K562 (cell line): ENCODE measurements around the gene NABP2. TPM values are rescaled to one million over a fixed set of nuclear protein-coding genes. Genes with fewer than 3 reads are reported as not detected.
A peak's percentile ranks its signal among the peaks of the same experiment; 100 is the strongest.

Experiments
- BRD4 ChIP-seq: fragments of 200-600 bp; sonication (generic); IDR thresholded peaks from 2 replicates; pipeline ENCODE4 v1.6.1; 2017; ENCODE audit warnings: inconsistent platforms
- CHD4 ChIP-seq: fragments of 200-600 bp; sonication (generic); IDR thresholded peaks from 3 replicates; pipeline ENCODE4 v1.6.1; 2012; ENCODE audit warnings: low read depth, mild to moderate bottlenecking, mixed read lengths, low read length, inconsistent platforms; ENCODE audit not compliant: insufficient read depth, insufficient replicate concordance, poor library complexity, severe bottlenecking
- CREB1 ChIP-seq, 2 experiments: sonication (generic) in 1 of 2; formaldehyde crosslinking in 1 of 2; IDR thresholded peaks; 2 replicates each; pipeline versions ENCODE4 v1.6.1 to v1.8.0; 2012 to 2022; ENCODE audit warnings: inconsistent platforms in 1 of 2, mild to moderate bottlenecking in 1 of 2, missing genetic modification reagents in 1 of 2, moderate library complexity in 1 of 2
- CREM ChIP-seq: IDR thresholded peaks from 2 replicates; pipeline ENCODE4 v1.6.1; 2014; ENCODE audit warnings: antibody characterized with exemption, low read depth
- FOXJ3 ChIP-seq: sonication (generic); formaldehyde crosslinking; IDR thresholded peaks from 2 replicates; pipeline ENCODE4 v1.4.0; 2020; ENCODE audit warnings: mild to moderate bottlenecking, missing genetic modification reagents
- MTA3 ChIP-seq: fragments of 450-650 bp; formaldehyde crosslinking; IDR thresholded peaks from 2 replicates; pipeline ENCODE4 v1.6.1; 2017; ENCODE audit warnings: mild to moderate bottlenecking, borderline replicate concordance
- SMC3 ChIP-seq: conservative IDR thresholded peaks from 2 replicates; pipeline ENCODE4 v1.6.1; 2011; ENCODE audit warnings: low read depth, low read length, improper control_type of control experiment; ENCODE audit not compliant: insufficient read depth
- UBTF ChIP-seq, 2 experiments: IDR thresholded peaks; 2 replicates each; pipeline ENCODE4 v1.6.1; 2012; ENCODE audit warnings: improper control_type of control experiment in 2 of 2, low read depth in 2 of 2, low read length in 2 of 2, borderline replicate concordance in 1 of 2
- ZC3H8 ChIP-seq: fragments of 450-650 bp; IDR thresholded peaks from 2 replicates; pipeline ENCODE4 v1.6.1; 2017
- ZFP36 ChIP-seq: fragments of 150-350 bp; IDR thresholded peaks from 2 replicates; pipeline ENCODE4 v1.6.1; 2018; ENCODE audit warnings: low read length, low read depth; ENCODE audit not compliant: partially characterized antibody
- ZNF232 ChIP-seq: sonication (generic); formaldehyde crosslinking; IDR thresholded peaks from 2 replicates; pipeline ENCODE4 v1.8.0; 2022; ENCODE audit warnings: mild to moderate bottlenecking, missing genetic modification reagents
- ZNF253 ChIP-seq: fragments of 250-450 bp; sonication (Bioruptor Pico); conservative IDR thresholded peaks from 2 replicates; pipeline ENCODE4 v1.6.1; 2021; ENCODE audit warnings: mild to moderate bottlenecking
- ZNF408 ChIP-seq: fragments of 250-450 bp; sonication (Bioruptor Pico); IDR thresholded peaks from 2 replicates; pipeline ENCODE4 v1.4.0; 2020; ENCODE audit warnings: low read depth, mild to moderate bottlenecking, moderate library complexity
- ZNF561 ChIP-seq: fragments of 450-650 bp; formaldehyde crosslinking; conservative IDR thresholded peaks from 2 replicates; pipeline ENCODE4 v1.4.0; 2020; ENCODE audit warnings: mild to moderate bottlenecking, moderate library complexity
- polyA plus RNA-seq, 8 experiments: library from polyadenylated mRNA; depleted of rRNA in 4 of 8; stranded (reverse) in 5 of 8; unstranded in 3 of 8; fragments of >200 nt; fragmentation: Nextera tagmentation in 2 of 8; fragmentation: Illumina TruSeq in 1 of 8; extraction: Ambion mirVana in 2 of 8; extraction: Trizol in 1 of 8; gene quantifications; 2 replicates each; pipeline versions ENCODE4 v1.2.1 to v1.2.3, GENCODE V29; 2011 to 2014; ENCODE audit warnings: inconsistent platforms in 1 of 8, missing spikeins in 1 of 8
- total RNA-seq, 7 experiments: library from RNA; depleted of rRNA in 6 of 7; stranded (reverse); fragments of >200 nt in 6 of 7; fragmentation: Illumina TruSeq in 2 of 7; extraction: Trizol in 2 of 7; gene quantifications; 2 replicates each; pipeline versions ENCODE4 v1.2.1 to v1.2.3, GENCODE V29; 2011 to 2021; ENCODE audit warnings: low replicate concordance in 1 of 7
- TF ChIP-seq, protein P1 (sequence below), 2 experiments: fragments of 450-650 bp; formaldehyde crosslinking in 1 of 2; IDR thresholded peaks; 2 replicates each; pipeline versions ENCODE4 v1.4.0 to v1.6.1; 2014 to 2020; ENCODE audit warnings: mild to moderate bottlenecking in 2 of 2, borderline replicate concordance in 1 of 2, low read depth in 1 of 2
- TF ChIP-seq, protein P2 (sequence below): fragments of 450-650 bp; IDR thresholded peaks from 2 replicates; pipeline ENCODE4 v1.6.1; 2017; ENCODE audit warnings: mild to moderate bottlenecking, moderate library complexity

The NABP2 gene
- total and polyA plus RNA-seq, 9 of the 15 experiments (the other 6 are each of a cell fraction or from before 2014, with no cell fraction given): 11.3 to 60.6 (median 43.5) TPM

GRCh38 chr12:56206452-56207166, 17.5 kb upstream of the NABP2 start (continued):
- no peak for TF ChIP-seq FOXJ3 (CRISPR knock-in tag)
- no peak for TF ChIP-seq ZNF253 (CRISPR knock-in tag)
- TF ChIP-seq BRD4: no peak
- no peak for TF ChIP-seq CREM
- TF ChIP-seq SMC3: peak; percentile 57
- TF ChIP-seq ZC3H8: no peak
- TF ChIP-seq ZNF561 (CRISPR knock-in tag): no peak
- TF ChIP-seq UBTF (IDR thresholded peaks at IDR 0.05; ENCODE audit: borderline replicate concordance in 1 of 2, low read depth in 2 of 2, low read length in 2 of 2): no peak
- no peak for TF ChIP-seq ZFP36
- no peak for TF ChIP-seq ZNF408 (CRISPR knock-in tag)
- TF ChIP-seq ZNF232 (CRISPR knock-in tag): no peak
- no peak for TF ChIP-seq CREB1 (IDR thresholded peaks at IDR 0.05)
- no peak for TF ChIP-seq CREB1 (CRISPR knock-in tag; IDR thresholded peaks at IDR 0.05)
- TF ChIP-seq, protein P1, sequence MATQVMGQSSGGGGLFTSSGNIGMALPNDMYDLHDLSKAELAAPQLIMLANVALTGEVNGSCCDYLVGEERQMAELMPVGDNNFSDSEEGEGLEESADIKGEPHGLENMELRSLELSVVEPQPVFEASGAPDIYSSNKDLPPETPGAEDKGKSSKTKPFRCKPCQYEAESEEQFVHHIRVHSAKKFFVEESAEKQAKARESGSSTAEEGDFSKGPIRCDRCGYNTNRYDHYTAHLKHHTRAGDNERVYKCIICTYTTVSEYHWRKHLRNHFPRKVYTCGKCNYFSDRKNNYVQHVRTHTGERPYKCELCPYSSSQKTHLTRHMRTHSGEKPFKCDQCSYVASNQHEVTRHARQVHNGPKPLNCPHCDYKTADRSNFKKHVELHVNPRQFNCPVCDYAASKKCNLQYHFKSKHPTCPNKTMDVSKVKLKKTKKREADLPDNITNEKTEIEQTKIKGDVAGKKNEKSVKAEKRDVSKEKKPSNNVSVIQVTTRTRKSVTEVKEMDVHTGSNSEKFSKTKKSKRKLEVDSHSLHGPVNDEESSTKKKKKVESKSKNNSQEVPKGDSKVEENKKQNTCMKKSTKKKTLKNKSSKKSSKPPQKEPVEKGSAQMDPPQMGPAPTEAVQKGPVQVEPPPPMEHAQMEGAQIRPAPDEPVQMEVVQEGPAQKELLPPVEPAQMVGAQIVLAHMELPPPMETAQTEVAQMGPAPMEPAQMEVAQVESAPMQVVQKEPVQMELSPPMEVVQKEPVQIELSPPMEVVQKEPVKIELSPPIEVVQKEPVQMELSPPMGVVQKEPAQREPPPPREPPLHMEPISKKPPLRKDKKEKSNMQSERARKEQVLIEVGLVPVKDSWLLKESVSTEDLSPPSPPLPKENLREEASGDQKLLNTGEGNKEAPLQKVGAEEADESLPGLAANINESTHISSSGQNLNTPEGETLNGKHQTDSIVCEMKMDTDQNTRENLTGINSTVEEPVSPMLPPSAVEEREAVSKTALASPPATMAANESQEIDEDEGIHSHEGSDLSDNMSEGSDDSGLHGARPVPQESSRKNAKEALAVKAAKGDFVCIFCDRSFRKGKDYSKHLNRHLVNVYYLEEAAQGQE (IDR thresholded peaks at IDR 0.05; ENCODE audit: borderline replicate concordance): peak; percentile 67; the same call in 1 of the 2 replicates
- TF ChIP-seq, protein P1 (CRISPR knock-in tag; IDR thresholded peaks at IDR 0.05; ENCODE audit: low read depth): no peak
- TF ChIP-seq MTA3: no peak
- TF ChIP-seq, protein P2, sequence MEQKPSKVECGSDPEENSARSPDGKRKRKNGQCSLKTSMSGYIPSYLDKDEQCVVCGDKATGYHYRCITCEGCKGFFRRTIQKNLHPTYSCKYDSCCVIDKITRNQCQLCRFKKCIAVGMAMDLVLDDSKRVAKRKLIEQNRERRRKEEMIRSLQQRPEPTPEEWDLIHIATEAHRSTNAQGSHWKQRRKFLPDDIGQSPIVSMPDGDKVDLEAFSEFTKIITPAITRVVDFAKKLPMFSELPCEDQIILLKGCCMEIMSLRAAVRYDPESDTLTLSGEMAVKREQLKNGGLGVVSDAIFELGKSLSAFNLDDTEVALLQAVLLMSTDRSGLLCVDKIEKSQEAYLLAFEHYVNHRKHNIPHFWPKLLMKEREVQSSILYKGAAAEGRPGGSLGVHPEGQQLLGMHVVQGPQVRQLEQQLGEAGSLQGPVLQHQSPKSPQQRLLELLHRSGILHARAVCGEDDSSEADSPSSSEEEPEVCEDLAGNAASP: no peak
- TF ChIP-seq CHD4: no peak
